Retina (tissue), 1 donor: Measurements from ENCODE around the gene PPT2.
"Not testable (repeated sequence)": the region's sequence is repeated elsewhere in the genome, so short reads cannot be mapped to it uniquely, and the experiment has no call there.

ENCODE experiments used
- DNase-seq: peaks from one replicate; pipeline ENCODE4 v3.0.0-alpha.2; 2016

The PPT2 gene

GRCh38 chr6:32127717-32128592 is 26.0 kb upstream of the PPT2 start, which contains the start of gene ATF6B:
Gene ATF6B, minus strand, starts transcription at chr6:32128246. Its CDS starts 39 bp downstream, at chr6:32128207.
- DNase-seq = peak; percentile 88

GRCh38 chr6:32128751-32129296 is 25.1 kb upstream of the PPT2 start:
- no peak for DNase-seq

GRCh38 chr6:32129297-32130088 is 24.4 kb upstream of the PPT2 start:
- no peak for DNase-seq

GRCh38 chr6:32131439-32131948 is 22.4 kb upstream of the PPT2 start:
- DNase-seq = no peak

GRCh38 chr6:32132110-32132509 is 21.8 kb upstream of the PPT2 start:
- DNase-seq = no peak

GRCh38 chr6:32133786-32134185 is 20.2 kb upstream of the PPT2 start:
- no peak for DNase-seq

DNA sequence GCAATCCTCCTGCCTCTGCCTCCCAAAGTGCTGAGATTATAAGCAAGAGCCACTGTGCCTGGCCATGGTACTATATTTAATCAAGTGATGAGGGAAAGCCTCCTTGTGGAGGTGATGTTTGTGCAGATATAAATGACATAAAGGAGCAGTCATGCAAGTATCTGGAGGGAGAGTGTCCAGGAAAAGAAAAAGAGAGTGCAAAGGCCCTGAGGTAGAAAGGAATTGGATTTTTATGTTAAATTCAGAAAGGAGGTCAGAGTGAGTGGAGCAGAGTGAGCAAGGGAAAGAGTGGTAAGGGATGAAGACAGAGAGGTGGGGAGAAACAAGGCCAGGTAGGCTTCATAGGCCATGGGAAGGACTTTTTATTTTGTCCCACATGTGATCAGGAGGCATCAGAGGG is 16.5 kb upstream of the PPT2 start:
- DNase-seq = no peak

DNA sequence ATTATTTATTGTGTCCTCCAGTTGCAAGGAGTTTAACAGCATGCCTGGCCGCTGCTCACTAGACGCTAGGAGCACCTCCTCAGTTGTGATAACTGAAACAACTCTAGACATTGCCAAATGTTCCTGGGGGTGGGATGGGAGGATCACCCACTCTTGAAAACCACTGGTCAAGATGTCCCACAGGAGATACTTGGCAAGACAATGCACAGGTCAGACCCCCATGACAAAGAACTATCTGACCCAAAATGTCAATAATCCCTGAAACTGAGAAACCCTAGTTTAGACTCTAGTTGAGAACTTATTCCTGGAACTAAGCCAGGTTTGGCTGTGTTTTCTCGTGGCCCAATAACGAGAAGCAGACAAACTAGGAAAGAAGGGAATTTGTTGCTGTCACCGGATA is 14.4 kb upstream of the PPT2 start:
- no peak for DNase-seq

GRCh38 chr6:32140420-32141046 is 13.4 kb upstream of the PPT2 start:
- DNase-seq = no peak

- DNase-seq = not testable (repeated sequence)
These were observed 9.7 kb upstream of the PPT2 start for GRCh38 chr6:32144238-32144637.

- DNase-seq = no peak
These were observed 7.7 kb upstream of the PPT2 start for GRCh38 chr6:32146287-32146686.

GRCh38 chr6:32146687-32147086 is 7.3 kb upstream of the PPT2 start:
- DNase-seq = no peak

DNA sequence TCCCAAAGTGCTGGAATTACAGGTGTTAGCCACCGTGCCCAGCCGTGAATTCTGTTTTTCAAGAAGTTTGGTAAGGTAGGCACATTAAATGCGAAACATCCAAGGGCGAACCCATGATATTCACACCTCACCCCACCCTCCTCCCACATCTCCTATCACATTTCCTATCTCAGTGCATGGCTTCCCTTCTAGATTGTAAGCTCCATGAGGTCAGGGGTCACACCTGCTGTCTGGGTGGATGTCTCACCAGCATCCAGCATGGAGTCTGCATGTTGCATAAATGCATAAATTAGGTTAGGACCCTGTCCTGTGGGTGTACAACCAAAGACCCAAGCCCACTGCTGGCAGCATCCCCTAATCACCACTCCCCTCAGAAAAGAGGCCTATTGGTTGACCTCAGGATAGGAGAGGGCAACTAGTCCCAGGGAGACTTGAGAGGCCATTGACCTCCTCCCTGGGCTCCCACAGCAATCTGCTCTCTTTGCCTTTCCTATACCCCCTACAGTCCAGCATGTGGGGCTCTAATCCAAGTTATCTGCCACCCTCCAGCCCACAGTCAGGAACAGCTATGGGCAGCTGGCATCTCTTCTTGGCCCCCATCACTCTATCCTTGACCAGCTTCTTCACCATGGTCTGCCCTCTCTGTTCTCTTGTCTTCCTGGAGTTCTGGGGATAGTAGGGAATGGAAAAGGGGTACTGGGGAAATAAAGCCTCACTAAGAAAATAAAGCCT is 6.4 kb upstream of the PPT2 start:
- no peak for DNase-seq

- DNase-seq = peak; percentile 90
These were observed 5.5 kb upstream of the PPT2 start for GRCh38 chr6:32148289-32149091.

- no peak for DNase-seq
These were observed 4.7 kb upstream of the PPT2 start for GRCh38 chr6:32149092-32149755.

- DNase-seq = peak; percentile 28
These were observed 3.7 kb upstream of the PPT2 start for GRCh38 chr6:32149932-32150870.

- DNase-seq = peak; percentile 42
These were observed 2.6 kb upstream of the PPT2 start for GRCh38 chr6:32151181-32151862.

DNA sequence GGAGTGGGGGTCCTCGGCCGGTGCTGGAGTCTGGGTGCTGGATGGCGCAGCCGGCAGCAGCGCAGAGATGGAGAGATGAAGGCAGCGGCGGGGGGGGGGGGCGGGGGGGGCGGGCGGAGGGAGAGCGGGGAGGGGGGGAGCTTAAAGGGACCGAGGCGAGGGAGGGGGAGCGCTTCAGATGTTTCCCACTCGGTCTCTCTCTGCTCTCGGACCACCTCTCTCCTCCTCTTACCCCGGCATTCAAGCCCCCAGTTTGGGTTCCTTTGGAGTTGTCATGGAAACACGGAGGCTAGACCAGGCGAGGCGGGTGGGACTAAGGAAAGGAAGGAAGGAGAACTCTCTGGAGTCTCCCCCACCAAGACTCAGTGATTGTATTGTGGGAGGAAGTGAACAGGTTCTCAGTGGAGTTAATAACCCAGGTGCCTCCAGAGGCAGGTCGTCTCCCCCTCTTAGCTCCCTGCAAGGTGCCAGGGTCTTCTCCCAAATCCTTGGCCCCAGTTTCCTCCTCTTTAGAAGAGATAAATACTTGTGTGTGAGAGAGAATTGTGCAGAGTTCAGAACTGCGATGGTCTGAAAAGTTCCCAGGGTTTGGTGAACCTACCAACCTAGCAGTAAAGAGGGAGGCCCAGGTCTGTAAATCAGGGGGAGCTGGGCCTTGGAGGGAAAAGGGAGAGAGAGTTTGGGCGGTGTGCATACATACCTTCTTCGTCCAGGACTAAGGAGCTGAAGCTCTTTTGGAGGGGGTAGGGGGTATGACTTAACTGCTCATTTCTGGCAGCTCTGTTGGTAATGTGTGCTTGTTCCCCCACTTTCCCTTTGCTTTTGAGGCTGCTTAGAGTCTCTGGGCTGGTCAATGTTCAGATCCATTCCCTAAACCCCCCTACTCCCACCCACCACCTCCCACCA is 1.8 kb upstream of the PPT2 start, which contains the start of gene PRRT1:
TSS of gene PRRT1 (minus strand) at position 77 of the 906 bp plus-strand sequence. CDS start 112 bp downstream, outside the sequence.
- DNase-seq = no peak
